Aorta (tissue), 5 donors: ENCODE results near the gene AGRP. TPM values are rescaled to one million over a fixed set of nuclear protein-coding genes. Genes with fewer than 3 reads are reported as not detected.

Source experiments
- ATAC-seq: fragments of 200-7000 bp; cut with Tn5 transposase; one replicate; pipeline ENCODE4 v1.9.1; 2022; ENCODE audit warnings: moderate library complexity; ENCODE audit not compliant: low FRiP score
- DNase-seq, 2 donors: peaks; one replicate each; pipeline ENCODE4 v3.0.0-alpha.2; 2020
- H3K27ac ChIP-seq, 2 donors: one replicate each; pipeline ENCODE4 v1.5.1; 2013; ENCODE audit warnings: low read length in 2 of 2, mild to moderate bottlenecking in 2 of 2, moderate library complexity in 2 of 2, control low read depth in 1 of 2, inconsistent platforms in 1 of 2, low read depth in 1 of 2
- H3K27me3 ChIP-seq, 2 donors: one replicate each; pipeline ENCODE4 v1.6.1; 2013; ENCODE audit warnings: control low read depth in 1 of 2, low read length in 1 of 2, mild to moderate bottlenecking in 1 of 2, moderate library complexity in 1 of 2; ENCODE audit not compliant: insufficient read depth in 2 of 2, control insufficient read depth in 1 of 2
- H3K36me3 ChIP-seq, 2 donors: one replicate each; pipeline ENCODE4 v1.6.1; 2013; ENCODE audit warnings: control low read depth in 1 of 2, low read length in 1 of 2, mild to moderate bottlenecking in 1 of 2; ENCODE audit not compliant: insufficient read depth in 2 of 2, control insufficient read depth in 1 of 2
- H3K4me1 ChIP-seq, 2 donors: one replicate each; pipeline ENCODE4 v1.6.1; 2013; ENCODE audit warnings: low read length in 2 of 2, control low read depth in 1 of 2, mild to moderate bottlenecking in 1 of 2, moderate library complexity in 1 of 2; ENCODE audit not compliant: insufficient read depth in 2 of 2, control insufficient read depth in 1 of 2
- H3K4me3 ChIP-seq, 2 donors: one replicate each; pipeline ENCODE4 v1.5.1; 2013; ENCODE audit warnings: low read length in 2 of 2, control low read depth in 1 of 2, mild to moderate bottlenecking in 1 of 2
- H3K9me3 ChIP-seq: one replicate; pipeline ENCODE4 v1.6.1; 2013; ENCODE audit warnings: mild to moderate bottlenecking, low read length; ENCODE audit not compliant: control insufficient read depth
- WGBS, 2 donors: extraction: QIAGEN DNeasy Blood & Tissue Kit; methylation state at CpG; one replicate each; pipeline ENCODE4 v1.1.7; 2013; 5-methylcytosine and 5-hydroxymethylcytosine counted together
- intact Hi-C, 2 donors: fragments of 100-400 bp; cut with DNase I; formaldehyde crosslinking; loops; one replicate each; pipeline versions ENCODE4 v1.14.2 to v1.15.0; 2022
- polyA plus RNA-seq, 2 donors: library from polyadenylated mRNA; stranded (reverse); fragments of 200-250 nt; gene quantifications; one replicate each; pipeline ENCODE4 v1.2.3, GENCODE V29; 2013
- total RNA-seq, 2 donors: library from RNA; stranded (reverse); fragmentation: NEBNext Ultra II Directional; extraction: Animal tissue kit (Norgen Biotek cat#: 25700); gene quantifications; one replicate each; pipeline ENCODE4 v1.2.1, GENCODE V29; 2021
- donor health status: healthy with polysubstance abuse.
- donor health status: Bipolar disorder and iron deficiency.
- donor health status: DM: no; HTN: no; CAD: no.
- donor health status: DM: no; HTN: no; CAD: no.
- donor health status: DM: yes; HTN: yes; CAD: no.

Gene AGRP
- total and polyA plus RNA-seq, 4 donors, result 1.5 TPM; not detected in 3

DNA sequence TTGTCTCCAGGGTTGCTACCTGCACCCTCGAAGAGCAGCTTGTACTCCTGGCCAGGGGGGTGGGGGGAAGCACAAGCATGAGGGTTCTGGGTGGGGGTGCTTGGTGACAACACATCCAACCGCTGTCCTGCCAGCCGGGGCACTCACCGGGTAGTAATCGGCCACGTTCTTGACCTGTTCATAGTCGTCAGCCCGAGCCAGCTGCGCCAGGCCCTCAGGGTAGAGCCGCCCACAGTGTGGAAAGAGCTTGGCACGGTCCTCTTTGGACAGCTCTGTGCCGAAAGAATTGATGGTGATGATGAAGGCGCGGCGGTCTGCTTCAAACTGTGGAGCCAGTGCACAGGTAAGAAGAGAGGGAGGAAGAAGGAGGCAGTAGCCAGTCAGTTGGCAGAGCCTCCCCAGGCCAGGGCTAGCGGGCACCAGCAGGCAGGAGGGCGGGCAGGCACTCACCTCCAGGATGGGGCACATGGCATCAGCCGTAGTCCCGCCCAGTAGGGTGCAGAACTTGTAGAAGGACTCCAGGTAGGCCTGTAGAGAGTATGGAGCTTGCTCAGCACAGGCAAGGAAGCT lies 44.4 kb downstream of the AGRP start:
- ATAC-seq (no peak), DNase-seq (no peak)
- Histone ChIP-seq H3K27ac (no peak overlapping the region), H3K36me3 (peaks cover 0 to 4% of the 10 kb centered on the region in 2 donors), H3K27me3 (no peaks in the 10 kb centered on the region), H3K9me3 (no peaks in the 10 kb centered on the region), H3K4me1 (no peaks in the 10 kb centered on the region), H3K4me3 (no peak overlapping the region)
- WGBS, 2 donors, result 96 to 97% methylated on average over 19 of the region's 19 CpGs
- intact Hi-C loops, result no loop called here

DNA sequence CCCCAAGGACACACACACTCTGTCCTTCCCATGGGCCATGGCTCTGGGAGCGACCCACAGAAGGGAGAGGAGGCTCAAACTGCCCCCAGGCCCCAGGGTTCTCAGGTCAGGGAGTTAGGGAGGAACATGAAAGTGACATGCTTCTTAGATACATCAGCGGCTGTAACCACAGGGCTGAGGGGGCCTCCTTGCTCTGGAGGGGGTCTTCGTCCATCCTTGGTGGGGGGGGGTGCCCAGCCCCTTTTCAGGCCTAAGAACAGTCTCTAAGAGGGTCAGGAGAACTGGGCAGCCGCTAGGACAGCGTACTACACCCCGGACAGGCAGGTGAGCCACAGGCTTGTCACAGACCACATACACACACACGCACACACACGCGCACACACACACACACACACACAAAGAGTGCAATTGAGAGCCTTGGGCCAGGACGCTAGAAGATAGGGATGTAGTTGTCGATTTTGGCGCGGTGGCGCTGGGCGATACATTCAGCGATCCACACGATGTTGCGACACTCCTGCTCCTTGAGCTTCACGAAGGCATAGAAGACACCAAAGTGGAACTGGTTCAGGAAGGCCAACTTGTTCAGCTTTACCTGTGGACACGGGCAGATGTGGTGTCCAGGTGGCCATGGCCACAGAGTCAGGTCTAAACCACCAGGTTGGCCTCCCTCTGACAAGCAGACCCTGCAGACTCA lies 45.1 kb downstream of the AGRP start:
- no peak overlapping the region for H3K27ac ChIP-seq
- WGBS, 2 donors, result 95 to 96% methylated on average over 20 of the region's 20 CpGs
- H3K36me3 ChIP-seq, result peaks cover 0 to 4% of the 10 kb centered on the region in 2 donors
- no peaks in the 10 kb centered on the region for H3K4me1 ChIP-seq
- H3K4me3 ChIP-seq, result no peak overlapping the region
- intact Hi-C loops, result no loop called here
- ATAC-seq (no peak), DNase-seq (no peak)
- no peaks in the 10 kb centered on the region for H3K9me3 ChIP-seq
- no peaks in the 10 kb centered on the region for H3K27me3 ChIP-seq

DNA sequence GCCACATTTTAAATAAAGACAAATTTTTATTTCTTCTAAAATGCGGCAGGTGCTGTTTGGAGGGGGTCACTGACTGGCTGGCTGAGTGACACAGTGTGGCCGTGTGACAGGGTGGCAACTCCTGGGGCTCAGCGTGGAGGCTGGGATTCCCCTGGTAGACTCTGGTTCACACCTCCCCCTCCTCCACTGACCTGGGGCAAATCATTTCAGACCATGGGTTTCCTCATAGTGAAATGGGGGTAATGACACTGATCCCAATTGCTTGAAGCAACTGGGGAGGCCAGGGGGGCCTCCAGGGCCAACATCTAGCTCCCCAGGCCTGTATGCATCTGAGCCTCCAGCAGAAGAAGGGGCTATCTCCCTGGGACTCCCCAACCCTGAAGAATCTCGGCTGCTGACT lies 45.8 kb downstream of the AGRP start:
- WGBS, 2 donors, result 86 to 92% methylated on average over 4 of the region's 4 CpGs
- intact Hi-C loops, result no loop called here
- Histone ChIP-seq H3K27me3 (no peaks in the 10 kb centered on the region), H3K36me3 (peaks cover 0 to 4% of the 10 kb centered on the region in 2 donors), H3K27ac (no peak overlapping the region), H3K4me3 (no peak overlapping the region), H3K4me1 (no peaks in the 10 kb centered on the region), H3K9me3 (no peaks in the 10 kb centered on the region)
- ATAC-seq (no peak), DNase-seq (no peak)

DNA sequence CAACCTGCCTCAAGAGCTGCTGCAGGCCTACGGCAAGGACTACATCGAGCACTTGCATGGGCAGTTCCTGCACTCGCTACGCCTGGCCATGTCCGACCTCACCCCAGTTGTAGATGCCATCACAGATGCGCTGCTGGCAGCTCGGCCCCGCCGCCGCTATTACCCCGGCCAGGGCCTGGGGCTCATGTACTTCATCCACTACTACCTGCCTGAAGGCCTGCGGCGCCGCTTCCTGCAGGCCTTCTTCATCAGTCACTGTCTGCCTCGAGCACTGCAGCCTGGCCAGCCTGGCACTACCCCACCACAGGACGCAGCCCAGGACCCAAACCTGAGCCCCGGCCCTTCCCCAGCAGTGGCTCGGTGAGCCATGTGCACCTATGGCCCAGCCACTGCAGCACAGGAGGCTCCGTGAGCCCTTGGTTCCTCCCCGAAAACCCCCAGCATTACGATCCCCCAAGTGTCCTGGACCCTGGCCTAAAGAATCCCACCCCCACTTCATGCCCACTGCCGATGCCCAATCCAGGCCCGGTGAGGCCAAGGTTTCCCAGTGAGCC lies 46.6 kb downstream of the AGRP start:
- Histone ChIP-seq H3K4me1 (no peaks in the 10 kb centered on the region), H3K9me3 (no peaks in the 10 kb centered on the region), H3K4me3 (no peak overlapping the region), H3K36me3 (peaks cover 0 to 4% of the 10 kb centered on the region in 2 donors), H3K27me3 (no peaks in the 10 kb centered on the region), H3K27ac (no peak overlapping the region)
- intact Hi-C loops, result no loop called here
- peak in 1 of 2 donors; percentile 37 for DNase-seq
- no peak for ATAC-seq
- 94 to 96% methylated on average over 23 of the region's 23 CpGs for WGBS, 2 donors

DNA sequence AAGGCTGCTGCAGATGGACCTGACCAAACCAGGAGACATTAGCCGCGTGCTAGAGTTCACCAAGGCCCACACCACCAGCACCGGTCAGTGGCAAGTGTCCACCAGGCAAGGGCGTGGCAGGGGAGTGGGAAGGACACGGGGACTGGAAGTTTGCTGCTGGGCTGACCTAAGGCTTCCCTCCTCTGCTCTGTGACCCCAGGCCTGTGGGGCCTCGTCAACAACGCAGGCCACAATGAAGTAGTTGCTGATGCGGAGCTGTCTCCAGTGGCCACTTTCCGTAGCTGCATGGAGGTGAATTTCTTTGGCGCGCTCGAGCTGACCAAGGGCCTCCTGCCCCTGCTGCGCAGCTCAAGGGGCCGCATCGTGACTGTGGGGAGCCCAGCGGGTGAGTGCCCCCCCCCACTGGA lies 47.6 kb downstream of the AGRP start:
- H3K4me1 ChIP-seq, result no peaks in the 10 kb centered on the region
- ATAC-seq (no peak), DNase-seq (peak in 1 of 2 donors; percentile 41)
- intact Hi-C loops, result no loop called here
- H3K9me3 ChIP-seq, result no peaks in the 10 kb centered on the region
- no peak overlapping the region for H3K27ac ChIP-seq
- WGBS, 2 donors, result 96 to 98% methylated on average over 16 of the region's 16 CpGs
- no peaks in the 10 kb centered on the region for H3K27me3 ChIP-seq
- no peak overlapping the region for H3K4me3 ChIP-seq
- peaks cover 0 to 4% of the 10 kb centered on the region in 2 donors for H3K36me3 ChIP-seq

DNA sequence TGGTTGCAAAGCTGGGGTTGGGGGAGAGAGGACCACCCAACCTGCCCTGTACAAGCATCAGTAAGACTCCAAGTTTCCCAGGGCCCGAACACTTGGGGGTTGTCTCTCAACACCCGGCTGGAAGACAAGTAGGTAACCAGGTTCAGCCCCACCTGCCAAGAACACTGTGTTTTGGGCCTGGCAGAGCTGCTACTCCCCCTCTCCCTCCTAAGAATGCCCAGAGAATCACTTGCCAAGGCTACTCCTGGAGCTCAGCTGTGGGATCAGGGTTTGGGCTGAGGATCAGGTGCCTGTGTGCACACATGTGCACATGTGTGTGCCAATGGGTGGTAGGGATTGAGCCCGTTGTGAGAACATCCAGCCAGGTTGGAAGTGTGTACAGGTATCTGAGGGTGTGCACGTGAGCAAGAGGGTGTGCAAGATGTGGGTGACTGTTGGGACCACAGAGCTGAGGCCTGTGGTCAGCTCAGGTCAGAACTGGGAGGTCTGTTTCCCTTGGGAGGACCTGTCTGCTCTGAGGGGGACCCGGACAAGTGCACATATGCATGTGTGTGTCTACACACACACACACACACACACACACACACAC lies 50.1 kb downstream of the AGRP start:
- no peaks in the 10 kb centered on the region for H3K27me3 ChIP-seq
- 82 to 90% methylated on average over 5 of the region's 5 CpGs for WGBS, 2 donors
- intact Hi-C loops, result no loop called here
- H3K27ac ChIP-seq, result no peak overlapping the region
- H3K4me1 ChIP-seq, result no peaks in the 10 kb centered on the region
- H3K9me3 ChIP-seq, result no peaks in the 10 kb centered on the region
- no peak overlapping the region for H3K4me3 ChIP-seq
- ATAC-seq (no peak), DNase-seq (no peak)
- H3K36me3 ChIP-seq, result peaks cover 0 to under 1% of the 10 kb centered on the region in 2 donors

Other genes starting within 250 kb of the AGRP start
- 10 to 100 TPM; 28.2 to 47.9 TPM for gene FHOD1, start 236.1 kb downstream of the AGRP start, total RNA-seq
- gene FHOD1, start 236.1 kb downstream of the AGRP start, polyA plus RNA-seq, result 10 to 100 TPM; 12.9 to 41.3 TPM
- 1 to 10 TPM; 1.6 to 1.7 TPM for gene SLC9A5, start 234.6 kb downstream of the AGRP start, total RNA-seq
- 1 to 10 TPM; 1.1 to 2.9 TPM for gene SLC9A5, start 234.6 kb downstream of the AGRP start, polyA plus RNA-seq
- gene PLEKHG4, start 204.0 kb downstream of the AGRP start, total RNA-seq, result 1 to 10 TPM; 2.5 to 6.9 TPM
- gene PLEKHG4, start 204.0 kb downstream of the AGRP start, polyA plus RNA-seq, result 10 to 100 TPM in 1 of 2 donors, 1 to 10 TPM in 1; 2.1 to 16.7 TPM
- gene KCTD19, start 156.8 kb downstream of the AGRP start, total RNA-seq, result under 1 TPM in 1 of 2 donors, not detected in 1; 0.12 TPM
- not detected for gene KCTD19, start 156.8 kb downstream of the AGRP start, polyA plus RNA-seq
- under 1 TPM in 1 of 2 donors, not detected in 1; 0.51 TPM for gene LRRC36, start 156.7 kb downstream of the AGRP start, total RNA-seq
- gene LRRC36, start 156.7 kb downstream of the AGRP start, polyA plus RNA-seq, result not detected
- 10 to 100 TPM in 1 of 2 donors, 1 to 10 TPM in 1; 7.2 to 13.5 TPM for gene TPPP3, start 90.0 kb downstream of the AGRP start, total RNA-seq
- gene TPPP3, start 90.0 kb downstream of the AGRP start, polyA plus RNA-seq, result 10 to 100 TPM; 34.3 to 51.9 TPM
- gene ZDHHC1, start 67.1 kb downstream of the AGRP start, total RNA-seq, result 10 to 100 TPM in 1 of 2 donors, 1 to 10 TPM in 1; 8.4 to 14.8 TPM
- 10 to 100 TPM in 1 of 2 donors, 1 to 10 TPM in 1; 5.3 to 11.3 TPM for gene ZDHHC1, start 67.1 kb downstream of the AGRP start, polyA plus RNA-seq
- gene HSD11B2, start 52.4 kb downstream of the AGRP start, total RNA-seq, result 1 to 10 TPM in 1 of 2 donors, not detected in 1; 1.1 TPM
- gene HSD11B2, start 52.4 kb downstream of the AGRP start, polyA plus RNA-seq, result 10 to 100 TPM in 1 of 2 donors, not detected in 1; 13.3 TPM
- 10 to 100 TPM; 58.7 to 62.0 TPM for gene ATP6V0D1, start 2.4 kb downstream of the AGRP start, total RNA-seq
- 10 to 100 TPM; 52.0 to 88.0 TPM for gene ATP6V0D1, start 2.4 kb downstream of the AGRP start, polyA plus RNA-seq
- 100 to 1,000 TPM; 105 to 120 TPM for gene RIPOR1, start 45.3 kb upstream of the AGRP start, total RNA-seq
- 10 to 100 TPM; 22.7 to 65.5 TPM for gene RIPOR1, start 45.3 kb upstream of the AGRP start, polyA plus RNA-seq
- gene CTCF, start 79.0 kb upstream of the AGRP start, total RNA-seq, result 10 to 100 TPM; 28.5 to 35.8 TPM
- gene CTCF, start 79.0 kb upstream of the AGRP start, polyA plus RNA-seq, result 10 to 100 TPM; 16.5 to 25.8 TPM
- gene CARMIL2, start 161.6 kb upstream of the AGRP start, total RNA-seq, result 1 to 10 TPM; 3.0 to 4.0 TPM
- gene CARMIL2, start 161.6 kb upstream of the AGRP start, polyA plus RNA-seq, result 1 to 10 TPM in 1 of 2 donors, under 1 TPM in 1; 0.13 to 3.7 TPM
- 10 to 100 TPM; 15.7 to 21.9 TPM for gene ACD, start 176.7 kb upstream of the AGRP start, total RNA-seq
- 10 to 100 TPM in 1 of 2 donors, 1 to 10 TPM in 1; 7.0 to 34.6 TPM for gene ACD, start 176.7 kb upstream of the AGRP start, polyA plus RNA-seq
- gene PARD6A, start 177.4 kb upstream of the AGRP start, total RNA-seq, result 1 to 10 TPM; 3.9 to 5.3 TPM
- 1 to 10 TPM; 5.9 to 7.8 TPM for gene PARD6A, start 177.4 kb upstream of the AGRP start, polyA plus RNA-seq
- 10 to 100 TPM in 1 of 2 donors, 1 to 10 TPM in 1; 9.7 to 15.2 TPM for gene ENKD1, start 183.2 kb upstream of the AGRP start, total RNA-seq
- gene ENKD1, start 183.2 kb upstream of the AGRP start, polyA plus RNA-seq, result 10 to 100 TPM; 13.3 to 73.8 TPM
- gene C16orf86, start 183.3 kb upstream of the AGRP start, total RNA-seq, result 1 to 10 TPM; 2.6 to 7.9 TPM
- gene C16orf86, start 183.3 kb upstream of the AGRP start, polyA plus RNA-seq, result 10 to 100 TPM in 1 of 2 donors, 1 to 10 TPM in 1; 3.1 to 14.4 TPM
- 10 to 100 TPM; 18.7 to 27.3 TPM for gene GFOD2, start 235.8 kb upstream of the AGRP start, total RNA-seq
- 1 to 10 TPM; 7.4 to 8.5 TPM for gene GFOD2, start 235.8 kb upstream of the AGRP start, polyA plus RNA-seq